ENCODE data around the gene SLK. TPM values are rescaled to one million over a fixed set of nuclear protein-coding genes. Genes with fewer than 3 reads are reported as not detected.

Gene SLK
- total RNA-seq, 1 experiment from 2014 or later: 40.8 TPM

DNA sequence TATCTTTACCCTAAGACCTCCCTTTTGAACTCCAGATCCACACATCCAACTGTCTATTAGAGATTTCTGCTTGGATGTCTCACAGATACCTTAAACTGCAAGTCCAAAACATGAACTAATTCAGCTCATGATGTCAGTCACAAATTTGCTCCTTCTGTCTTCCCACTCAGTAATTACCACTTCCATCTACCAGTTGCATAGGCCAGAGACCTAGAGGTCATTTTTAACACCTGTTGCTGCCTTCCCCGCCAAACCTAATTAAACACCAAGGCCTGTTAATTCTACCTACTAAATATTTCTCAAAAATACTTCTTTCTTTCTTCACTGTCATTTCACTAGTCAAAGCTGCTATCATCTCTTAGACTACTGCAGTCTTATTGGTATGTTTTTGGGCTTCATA, 8.2 kb downstream of the SLK start:
- ATAC-seq (no peak), DNase-seq (ENCODE audit: low read depth, low spot score) (no peak)
- TF ChIP-seq POLR2AphosphoS5 (IDR thresholded peaks at IDR 0.05; ENCODE audit: low read depth, low read length): no peak
- TF ChIP-seq, protein P1, sequence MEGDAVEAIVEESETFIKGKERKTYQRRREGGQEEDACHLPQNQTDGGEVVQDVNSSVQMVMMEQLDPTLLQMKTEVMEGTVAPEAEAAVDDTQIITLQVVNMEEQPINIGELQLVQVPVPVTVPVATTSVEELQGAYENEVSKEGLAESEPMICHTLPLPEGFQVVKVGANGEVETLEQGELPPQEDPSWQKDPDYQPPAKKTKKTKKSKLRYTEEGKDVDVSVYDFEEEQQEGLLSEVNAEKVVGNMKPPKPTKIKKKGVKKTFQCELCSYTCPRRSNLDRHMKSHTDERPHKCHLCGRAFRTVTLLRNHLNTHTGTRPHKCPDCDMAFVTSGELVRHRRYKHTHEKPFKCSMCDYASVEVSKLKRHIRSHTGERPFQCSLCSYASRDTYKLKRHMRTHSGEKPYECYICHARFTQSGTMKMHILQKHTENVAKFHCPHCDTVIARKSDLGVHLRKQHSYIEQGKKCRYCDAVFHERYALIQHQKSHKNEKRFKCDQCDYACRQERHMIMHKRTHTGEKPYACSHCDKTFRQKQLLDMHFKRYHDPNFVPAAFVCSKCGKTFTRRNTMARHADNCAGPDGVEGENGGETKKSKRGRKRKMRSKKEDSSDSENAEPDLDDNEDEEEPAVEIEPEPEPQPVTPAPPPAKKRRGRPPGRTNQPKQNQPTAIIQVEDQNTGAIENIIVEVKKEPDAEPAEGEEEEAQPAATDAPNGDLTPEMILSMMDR (IDR thresholded peaks at IDR 0.05): no peak
- TF ChIP-seq SIN3A (IDR thresholded peaks at IDR 0.05; ENCODE audit: borderline replicate concordance, insufficient read depth, low read depth, low read length): no peak
- no peak for TF ChIP-seq TCF7L2 (IDR thresholded peaks at IDR 0.05; ENCODE audit: low read depth, low read length)
- TF ChIP-seq, protein P2, sequence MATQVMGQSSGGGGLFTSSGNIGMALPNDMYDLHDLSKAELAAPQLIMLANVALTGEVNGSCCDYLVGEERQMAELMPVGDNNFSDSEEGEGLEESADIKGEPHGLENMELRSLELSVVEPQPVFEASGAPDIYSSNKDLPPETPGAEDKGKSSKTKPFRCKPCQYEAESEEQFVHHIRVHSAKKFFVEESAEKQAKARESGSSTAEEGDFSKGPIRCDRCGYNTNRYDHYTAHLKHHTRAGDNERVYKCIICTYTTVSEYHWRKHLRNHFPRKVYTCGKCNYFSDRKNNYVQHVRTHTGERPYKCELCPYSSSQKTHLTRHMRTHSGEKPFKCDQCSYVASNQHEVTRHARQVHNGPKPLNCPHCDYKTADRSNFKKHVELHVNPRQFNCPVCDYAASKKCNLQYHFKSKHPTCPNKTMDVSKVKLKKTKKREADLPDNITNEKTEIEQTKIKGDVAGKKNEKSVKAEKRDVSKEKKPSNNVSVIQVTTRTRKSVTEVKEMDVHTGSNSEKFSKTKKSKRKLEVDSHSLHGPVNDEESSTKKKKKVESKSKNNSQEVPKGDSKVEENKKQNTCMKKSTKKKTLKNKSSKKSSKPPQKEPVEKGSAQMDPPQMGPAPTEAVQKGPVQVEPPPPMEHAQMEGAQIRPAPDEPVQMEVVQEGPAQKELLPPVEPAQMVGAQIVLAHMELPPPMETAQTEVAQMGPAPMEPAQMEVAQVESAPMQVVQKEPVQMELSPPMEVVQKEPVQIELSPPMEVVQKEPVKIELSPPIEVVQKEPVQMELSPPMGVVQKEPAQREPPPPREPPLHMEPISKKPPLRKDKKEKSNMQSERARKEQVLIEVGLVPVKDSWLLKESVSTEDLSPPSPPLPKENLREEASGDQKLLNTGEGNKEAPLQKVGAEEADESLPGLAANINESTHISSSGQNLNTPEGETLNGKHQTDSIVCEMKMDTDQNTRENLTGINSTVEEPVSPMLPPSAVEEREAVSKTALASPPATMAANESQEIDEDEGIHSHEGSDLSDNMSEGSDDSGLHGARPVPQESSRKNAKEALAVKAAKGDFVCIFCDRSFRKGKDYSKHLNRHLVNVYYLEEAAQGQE (IDR thresholded peaks at IDR 0.05; ENCODE audit: insufficient read depth in 1 of 2, low read depth in 2 of 2, low read length in 1 of 2): no peak
- H3K4me3 ChIP-seq (ENCODE audit: low read depth in 2 of 2, low read length in 2 of 2): no peak overlapping the region
- no peaks in the 10 kb centered on the region for H3K9me3 ChIP-seq (ENCODE audit: control insufficient read depth, insufficient read depth, low read depth, low read length)
- no peak overlapping the region for H3K27ac ChIP-seq (ENCODE audit: low read length)
- H3K27me3 ChIP-seq (ENCODE audit: control insufficient read depth, insufficient read depth, low read length): no peaks in the 10 kb centered on the region
- no TSS peak for BruUV-seq (replicated peaks)
- no peaks in the 10 kb centered on the region for H3K36me3 ChIP-seq (ENCODE audit: control insufficient read depth, insufficient read depth, low read length)
- POLR2A ChIA-PET: no interaction called here
- intact Hi-C loops (cut with micrococcal nuclease; ENCODE audit: unreplicated experiment): no loop called here
- H3K4me1 ChIP-seq (ENCODE audit: control insufficient read depth, insufficient read depth, low read length): peaks cover 16% of the 10 kb centered on the region; the same call in 1 of the 2 replicates
- in situ Hi-C loops (cut with HindIII; ENCODE audit: low pct_unique_long_range_greater_than_20kb, low sequenced_read_pairs): no loop called here
- CTCF ChIA-PET: no interaction called here

DNA sequence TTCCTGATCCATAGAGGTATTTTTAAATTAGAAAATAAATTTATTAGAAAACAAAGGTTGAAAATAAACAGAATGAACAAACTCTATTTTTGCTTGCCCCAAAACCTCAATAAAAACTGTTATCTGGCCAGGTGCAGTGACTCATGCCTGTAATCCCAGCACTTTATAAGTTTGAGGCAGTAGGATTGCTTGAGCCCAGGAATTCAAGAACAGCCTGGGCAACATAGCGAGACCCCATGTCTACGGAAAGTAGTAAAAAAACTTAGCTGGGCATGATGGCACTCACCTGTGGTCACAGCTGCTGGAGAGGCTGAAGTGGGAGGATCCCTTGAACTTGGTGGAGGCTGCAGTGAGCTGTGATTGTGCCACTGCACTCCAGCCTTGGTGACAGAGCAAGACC, 10.3 kb downstream of the SLK start:
- POLR2A ChIA-PET: no interaction called here
- intact Hi-C loops (cut with micrococcal nuclease; ENCODE audit: unreplicated experiment): no loop called here
- no peak overlapping the region for H3K4me3 ChIP-seq (ENCODE audit: low read depth in 2 of 2, low read length in 2 of 2)
- no peak for ATAC-seq
- H3K27me3 ChIP-seq (ENCODE audit: control insufficient read depth, insufficient read depth, low read length): no peaks in the 10 kb centered on the region
- TF ChIP-seq, protein P2 (IDR thresholded peaks at IDR 0.05; ENCODE audit: insufficient read depth in 1 of 2, low read depth in 2 of 2, low read length in 1 of 2): no peak
- no peak for TF ChIP-seq SIN3A (IDR thresholded peaks at IDR 0.05; ENCODE audit: borderline replicate concordance, insufficient read depth, low read depth, low read length)
- no peak for TF ChIP-seq POLR2AphosphoS5 (IDR thresholded peaks at IDR 0.05; ENCODE audit: low read depth, low read length)
- TF ChIP-seq, protein P1 (IDR thresholded peaks at IDR 0.05): no peak
- TF ChIP-seq TCF7L2 (IDR thresholded peaks at IDR 0.05; ENCODE audit: low read depth, low read length): no peak
- H3K36me3 ChIP-seq (ENCODE audit: control insufficient read depth, insufficient read depth, low read length): no peaks in the 10 kb centered on the region
- DNase-seq (ENCODE audit: low read depth, low spot score): no peak
- no peaks in the 10 kb centered on the region for H3K9me3 ChIP-seq (ENCODE audit: control insufficient read depth, insufficient read depth, low read depth, low read length)
- BruUV-seq (replicated peaks): no TSS peak
- in situ Hi-C loops (cut with HindIII; ENCODE audit: low pct_unique_long_range_greater_than_20kb, low sequenced_read_pairs): no loop called here
- CTCF ChIA-PET: no interaction called here
- H3K27ac ChIP-seq (ENCODE audit: low read length): no peak overlapping the region
- H3K4me1 ChIP-seq (ENCODE audit: control insufficient read depth, insufficient read depth, low read length): peaks cover 11% of the 10 kb centered on the region; the same call in 1 of the 2 replicates

Data from Panc1 (cell line).